Stomach (tissue), 4 donors: ENCODE data around the gene MSI2.

Source experiments
- POLR2AphosphoS5 ChIP-seq, 3 donors: sonication (generic); formaldehyde crosslinking; IDR thresholded peaks; one replicate each; pipeline ENCODE4 v1.6.1; 2016; ENCODE audit warnings: antibody characterized with exemption in 3 of 3
- TF ChIP-seq, protein P1 (sequence below), 7 experiments: fragments of 450-650 bp in 4 of 7; fragments of 200-600 bp in 3 of 7; sonication (generic) in 3 of 7; IDR thresholded peaks; one replicate each; pipeline ENCODE4 v1.5.1; 2016 to 2019; ENCODE audit warnings: antibody characterized with exemption in 7 of 7, control low read depth in 2 of 7, mild to moderate bottlenecking in 1 of 7

DNA sequence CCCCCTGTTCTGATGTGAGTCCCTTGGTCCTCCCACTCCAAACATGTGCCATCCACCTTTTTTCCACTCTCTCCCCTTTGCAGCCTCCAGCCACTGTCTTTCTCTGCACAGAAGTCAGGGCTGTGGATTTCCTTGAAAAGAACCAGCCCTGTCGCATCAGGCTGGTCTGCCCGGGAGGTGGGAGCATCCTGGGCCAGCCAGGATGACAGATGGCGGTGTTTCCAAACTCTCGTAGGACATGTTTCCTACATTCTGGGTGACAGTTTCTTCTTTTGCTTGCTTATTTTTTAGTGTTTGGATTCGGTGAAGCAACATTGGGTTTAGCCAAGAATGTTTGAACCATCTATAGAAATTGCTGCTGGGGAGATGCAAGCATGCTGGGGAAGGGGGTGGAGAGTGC is 388.0 kb downstream of the MSI2 start:
- TF ChIP-seq, protein P1, sequence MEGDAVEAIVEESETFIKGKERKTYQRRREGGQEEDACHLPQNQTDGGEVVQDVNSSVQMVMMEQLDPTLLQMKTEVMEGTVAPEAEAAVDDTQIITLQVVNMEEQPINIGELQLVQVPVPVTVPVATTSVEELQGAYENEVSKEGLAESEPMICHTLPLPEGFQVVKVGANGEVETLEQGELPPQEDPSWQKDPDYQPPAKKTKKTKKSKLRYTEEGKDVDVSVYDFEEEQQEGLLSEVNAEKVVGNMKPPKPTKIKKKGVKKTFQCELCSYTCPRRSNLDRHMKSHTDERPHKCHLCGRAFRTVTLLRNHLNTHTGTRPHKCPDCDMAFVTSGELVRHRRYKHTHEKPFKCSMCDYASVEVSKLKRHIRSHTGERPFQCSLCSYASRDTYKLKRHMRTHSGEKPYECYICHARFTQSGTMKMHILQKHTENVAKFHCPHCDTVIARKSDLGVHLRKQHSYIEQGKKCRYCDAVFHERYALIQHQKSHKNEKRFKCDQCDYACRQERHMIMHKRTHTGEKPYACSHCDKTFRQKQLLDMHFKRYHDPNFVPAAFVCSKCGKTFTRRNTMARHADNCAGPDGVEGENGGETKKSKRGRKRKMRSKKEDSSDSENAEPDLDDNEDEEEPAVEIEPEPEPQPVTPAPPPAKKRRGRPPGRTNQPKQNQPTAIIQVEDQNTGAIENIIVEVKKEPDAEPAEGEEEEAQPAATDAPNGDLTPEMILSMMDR (IDR thresholded peaks at IDR 0.05) = no peak
- TF ChIP-seq POLR2AphosphoS5 (IDR thresholded peaks at IDR 0.05) = no peak
